Erythroblast (primary cell): ENCODE measurements around the gene RASSF5.
"Not testable (repeated sequence)": the region's sequence is repeated elsewhere in the genome, so short reads cannot be mapped to it uniquely, and the experiment has no call there.

Experiments used
- GATA1 ChIP-seq: IDR thresholded peaks from 2 replicates; pipeline ENCODE4 v1.6.1; 2011; ENCODE audit warnings: low read depth, mild to moderate bottlenecking, control low read depth, low read length, moderate library complexity
- POLR2A ChIP-seq: IDR thresholded peaks from 2 replicates; pipeline ENCODE4 v1.6.1; 2011; ENCODE audit warnings: mild to moderate bottlenecking, low read length

DNA sequence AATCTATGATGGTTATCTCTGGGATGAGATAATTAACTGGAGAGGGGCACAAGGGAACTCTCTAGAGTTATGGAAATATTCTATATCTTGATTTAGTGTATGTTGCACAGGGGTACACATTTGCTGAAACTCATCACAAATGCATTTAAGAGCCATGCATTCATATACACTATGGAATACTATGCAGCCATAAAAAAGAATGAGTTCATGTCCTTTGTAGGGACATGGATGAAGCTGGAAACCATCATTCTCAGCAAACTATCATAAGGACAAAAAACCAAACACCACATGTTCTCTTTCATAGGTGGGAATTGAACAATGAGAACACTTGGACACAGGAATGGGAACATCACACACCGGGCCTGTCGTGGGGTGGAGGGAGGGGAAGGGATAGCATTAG is 119.1 kb downstream of the RASSF5 start:
- not testable (repeated sequence) for TF ChIP-seq POLR2A, GATA1
